Measurements from ENCODE around the gene IDS. TPM values are rescaled to one million over a fixed set of nuclear protein-coding genes. Genes with fewer than 3 reads are reported as not detected.
"Not testable (repeated sequence)": the region's sequence is repeated elsewhere in the genome, so short reads cannot be mapped to it uniquely, and the experiment has no call there.

Gene IDS
- total RNA-seq, 1 experiment from 2014 or later, result 13.3 TPM

DNA sequence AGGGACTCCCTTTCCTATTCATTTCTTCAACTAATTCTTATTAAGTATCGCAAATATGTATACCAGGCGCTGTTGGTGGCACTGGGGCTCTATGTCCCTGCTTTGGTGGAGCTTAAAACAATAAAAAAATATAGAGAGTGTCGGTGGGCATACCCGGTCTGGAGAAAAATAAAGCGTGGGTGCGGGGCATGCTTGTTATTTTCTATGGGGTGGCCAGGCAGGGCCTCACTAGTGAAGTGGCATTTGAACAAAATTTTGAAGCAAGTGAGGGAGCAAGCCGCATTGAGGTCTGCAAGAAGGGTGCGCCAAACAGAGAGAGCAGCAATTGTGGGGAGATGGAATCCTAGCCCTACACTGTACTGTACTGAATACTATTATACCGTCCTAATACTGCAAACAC, 565 bp upstream of the IDS start (continued):
- TF ChIP-seq PREB (CRISPR knock-in tag; IDR thresholded peaks at IDR 0.05; ENCODE audit: borderline replicate concordance), result no peak
- TF ChIP-seq SOX15 (CRISPR knock-in tag; IDR thresholded peaks at IDR 0.05), result no peak
- TF ChIP-seq SP1 (CRISPR knock-in tag; conservative IDR thresholded peaks at IDR 0.05), result no peak
- no peak for TF ChIP-seq CREM (CRISPR knock-in tag; IDR thresholded peaks at IDR 0.05)
- TF ChIP-seq, protein P1, sequence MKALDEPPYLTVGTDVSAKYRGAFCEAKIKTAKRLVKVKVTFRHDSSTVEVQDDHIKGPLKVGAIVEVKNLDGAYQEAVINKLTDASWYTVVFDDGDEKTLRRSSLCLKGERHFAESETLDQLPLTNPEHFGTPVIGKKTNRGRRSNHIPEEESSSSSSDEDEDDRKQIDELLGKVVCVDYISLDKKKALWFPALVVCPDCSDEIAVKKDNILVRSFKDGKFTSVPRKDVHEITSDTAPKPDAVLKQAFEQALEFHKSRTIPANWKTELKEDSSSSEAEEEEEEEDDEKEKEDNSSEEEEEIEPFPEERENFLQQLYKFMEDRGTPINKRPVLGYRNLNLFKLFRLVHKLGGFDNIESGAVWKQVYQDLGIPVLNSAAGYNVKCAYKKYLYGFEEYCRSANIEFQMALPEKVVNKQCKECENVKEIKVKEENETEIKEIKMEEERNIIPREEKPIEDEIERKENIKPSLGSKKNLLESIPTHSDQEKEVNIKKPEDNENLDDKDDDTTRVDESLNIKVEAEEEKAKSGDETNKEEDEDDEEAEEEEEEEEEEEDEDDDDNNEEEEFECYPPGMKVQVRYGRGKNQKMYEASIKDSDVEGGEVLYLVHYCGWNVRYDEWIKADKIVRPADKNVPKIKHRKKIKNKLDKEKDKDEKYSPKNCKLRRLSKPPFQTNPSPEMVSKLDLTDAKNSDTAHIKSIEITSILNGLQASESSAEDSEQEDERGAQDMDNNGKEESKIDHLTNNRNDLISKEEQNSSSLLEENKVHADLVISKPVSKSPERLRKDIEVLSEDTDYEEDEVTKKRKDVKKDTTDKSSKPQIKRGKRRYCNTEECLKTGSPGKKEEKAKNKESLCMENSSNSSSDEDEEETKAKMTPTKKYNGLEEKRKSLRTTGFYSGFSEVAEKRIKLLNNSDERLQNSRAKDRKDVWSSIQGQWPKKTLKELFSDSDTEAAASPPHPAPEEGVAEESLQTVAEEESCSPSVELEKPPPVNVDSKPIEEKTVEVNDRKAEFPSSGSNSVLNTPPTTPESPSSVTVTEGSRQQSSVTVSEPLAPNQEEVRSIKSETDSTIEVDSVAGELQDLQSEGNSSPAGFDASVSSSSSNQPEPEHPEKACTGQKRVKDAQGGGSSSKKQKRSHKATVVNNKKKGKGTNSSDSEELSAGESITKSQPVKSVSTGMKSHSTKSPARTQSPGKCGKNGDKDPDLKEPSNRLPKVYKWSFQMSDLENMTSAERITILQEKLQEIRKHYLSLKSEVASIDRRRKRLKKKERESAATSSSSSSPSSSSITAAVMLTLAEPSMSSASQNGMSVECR (CRISPR knock-in tag; IDR thresholded peaks at IDR 0.05; ENCODE audit: borderline replicate concordance), result no peak
- no peak for TF ChIP-seq MAX (CRISPR knock-in tag; IDR thresholded peaks at IDR 0.05)
- TF ChIP-seq, protein P2, sequence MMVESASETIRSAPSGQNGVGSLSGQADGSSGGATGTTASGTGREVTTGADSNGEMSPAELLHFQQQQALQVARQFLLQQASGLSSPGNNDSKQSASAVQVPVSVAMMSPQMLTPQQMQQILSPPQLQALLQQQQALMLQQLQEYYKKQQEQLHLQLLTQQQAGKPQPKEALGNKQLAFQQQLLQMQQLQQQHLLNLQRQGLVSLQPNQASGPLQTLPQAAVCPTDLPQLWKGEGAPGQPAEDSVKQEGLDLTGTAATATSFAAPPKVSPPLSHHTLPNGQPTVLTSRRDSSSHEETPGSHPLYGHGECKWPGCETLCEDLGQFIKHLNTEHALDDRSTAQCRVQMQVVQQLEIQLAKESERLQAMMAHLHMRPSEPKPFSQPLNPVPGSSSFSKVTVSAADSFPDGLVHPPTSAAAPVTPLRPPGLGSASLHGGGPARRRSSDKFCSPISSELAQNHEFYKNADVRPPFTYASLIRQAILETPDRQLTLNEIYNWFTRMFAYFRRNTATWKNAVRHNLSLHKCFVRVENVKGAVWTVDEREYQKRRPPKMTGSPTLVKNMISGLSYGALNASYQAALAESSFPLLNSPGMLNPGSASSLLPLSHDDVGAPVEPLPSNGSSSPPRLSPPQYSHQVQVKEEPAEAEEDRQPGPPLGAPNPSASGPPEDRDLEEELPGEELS (CRISPR knock-in tag; IDR thresholded peaks at IDR 0.05), result no peak
- no peak for TF ChIP-seq E2F4 (CRISPR knock-in tag; IDR thresholded peaks at IDR 0.05; ENCODE audit: borderline replicate concordance, low read depth)
- no peak for TF ChIP-seq CDX4 (CRISPR knock-in tag; IDR thresholded peaks at IDR 0.05; ENCODE audit: borderline replicate concordance)
- no peak for TF ChIP-seq GTF2I (CRISPR knock-in tag; conservative IDR thresholded peaks at IDR 0.05)
- TF ChIP-seq E2F1 (CRISPR knock-in tag; IDR thresholded peaks at IDR 0.05), result no peak
- TF ChIP-seq OVOL2 (CRISPR knock-in tag; IDR thresholded peaks at IDR 0.05; ENCODE audit: borderline replicate concordance), result no peak
- no peak for TF ChIP-seq ZNF138 (CRISPR knock-in tag; conservative IDR thresholded peaks at IDR 0.05)

DNA sequence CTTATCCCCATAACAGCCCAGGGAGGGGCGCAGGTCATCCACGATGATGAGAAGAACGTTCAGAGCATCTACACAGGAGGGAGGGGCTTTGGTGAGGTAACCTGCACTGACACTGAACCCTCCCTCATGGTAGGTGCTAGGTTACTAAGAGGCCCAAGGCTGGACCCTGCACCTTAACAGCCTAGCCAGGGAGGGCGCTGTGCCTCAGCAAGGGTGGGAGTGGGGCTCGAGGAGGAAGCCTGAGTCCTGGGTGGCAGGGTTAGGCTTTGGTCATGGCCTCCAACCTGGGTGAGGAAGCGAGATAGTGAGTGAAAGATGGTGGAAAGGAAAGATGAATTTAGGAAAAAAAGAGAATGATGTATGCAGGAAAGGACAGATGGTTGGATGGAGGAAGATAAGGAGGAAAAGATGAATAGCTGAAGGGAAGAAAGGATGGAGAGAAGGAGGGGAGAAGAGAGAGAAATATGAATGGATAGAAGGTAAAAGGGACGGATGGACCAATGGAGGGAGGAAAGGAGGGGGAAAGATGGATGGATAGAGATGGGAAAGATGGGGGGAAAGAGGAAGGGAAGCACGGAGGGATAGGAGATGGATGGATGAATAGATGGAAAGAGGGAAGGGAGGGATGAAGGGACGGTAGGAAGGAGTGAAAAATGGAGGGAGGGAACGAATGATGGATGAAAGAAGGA, 736 bp downstream of the IDS start:
- no peaks in the 10 kb centered on the region for H3K36me3 Mint-ChIP-seq
- no peaks in the 10 kb centered on the region for H3K9me3 Mint-ChIP-seq
- peaks cover 29% of the 10 kb centered on the region for H3K27me3 Mint-ChIP-seq (ENCODE audit: low read depth)
- peaks cover 10% of the 10 kb centered on the region for H3K4me1 Mint-ChIP-seq
- no peak for TF ChIP-seq TEAD4 (CRISPR knock-in tag; IDR thresholded peaks at IDR 0.05)
- TF ChIP-seq, protein P3, sequence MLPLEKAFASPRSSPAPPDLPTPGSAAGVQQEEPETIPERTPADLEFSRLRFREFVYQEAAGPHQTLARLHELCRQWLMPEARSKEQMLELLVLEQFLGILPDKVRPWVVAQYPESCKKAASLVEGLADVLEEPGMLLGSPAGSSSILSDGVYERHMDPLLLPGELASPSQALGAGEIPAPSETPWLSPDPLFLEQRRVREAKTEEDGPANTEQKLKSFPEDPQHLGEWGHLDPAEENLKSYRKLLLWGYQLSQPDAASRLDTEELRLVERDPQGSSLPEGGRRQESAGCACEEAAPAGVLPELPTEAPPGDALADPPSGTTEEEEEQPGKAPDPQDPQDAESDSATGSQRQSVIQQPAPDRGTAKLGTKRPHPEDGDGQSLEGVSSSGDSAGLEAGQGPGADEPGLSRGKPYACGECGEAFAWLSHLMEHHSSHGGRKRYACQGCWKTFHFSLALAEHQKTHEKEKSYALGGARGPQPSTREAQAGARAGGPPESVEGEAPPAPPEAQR (CRISPR knock-in tag; IDR thresholded peaks at IDR 0.05), result no peak
- TF ChIP-seq FOXK1 (CRISPR knock-in tag; IDR thresholded peaks at IDR 0.05), result no peak
- peak; percentile 21; the same call in 1 of the 2 replicates for TF ChIP-seq CTCF (IDR thresholded peaks at IDR 0.05)
- H3K4me3 Mint-ChIP-seq, result peak overlapping the region; percentile 72
- H3K27ac Mint-ChIP-seq, result no peak overlapping the region
- ChIA-PET POLR2A (no interaction called here), CTCF (interaction anchor here (0.7 to 1.9 kb wide), 4 partner anchors 9 to 36 kb away, joined by 3 to 9 read pairs (median 4); partner anchors contain the start of gene EOLA1)
- peak; percentile 64 for DNase-seq (ENCODE audit: low spot score)
- ATAC-seq, result peak; percentile 52

DNA sequence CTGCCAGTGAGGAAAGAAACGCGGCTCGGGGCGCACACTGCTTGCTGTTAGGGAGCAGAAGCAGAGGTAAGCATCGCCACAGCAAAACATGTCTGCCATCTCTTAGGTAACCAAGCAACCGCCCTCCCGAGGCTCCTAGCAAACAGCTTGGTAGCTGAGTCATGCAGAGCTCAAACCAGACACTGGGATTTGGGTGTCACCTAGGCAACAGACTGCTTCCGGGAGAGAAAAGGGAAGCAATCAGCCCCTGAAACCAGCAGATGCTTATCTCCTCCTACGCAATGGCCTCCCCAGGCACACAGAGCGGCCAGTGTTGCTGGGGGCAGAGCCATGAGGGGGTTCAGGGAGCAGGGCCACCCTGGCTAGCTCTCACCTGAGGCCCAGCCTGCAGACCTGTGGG, 1.7 kb downstream of the IDS start:
- POLR2A ChIA-PET, result not testable (repeated sequence)

More for the DNA sequence above, 1.7 kb downstream of the IDS start:
- not testable (repeated sequence) for H3K9me3 Mint-ChIP-seq; H3K27ac Mint-ChIP-seq; H3K4me1 Mint-ChIP-seq; H3K4me3 Mint-ChIP-seq; H3K36me3 Mint-ChIP-seq; DNase-seq (ENCODE audit: low spot score); ATAC-seq
- H3K27me3 Mint-ChIP-seq (ENCODE audit: low read depth), result peaks cover 26% of the 10 kb centered on the region
- CTCF ChIA-PET, result interaction anchor here (1.9 kb wide), 1 partner anchor 37 kb away, joined by 9 read pairs; the partner anchor contains the start of gene EOLA1
